OCI-LY3 (cell line): ENCODE data around the gene OGDH.

Experiments
- H2AFZ ChIP-seq: fragments of 200-600, 300-600 bp; shearing (Covaris generic); 2 replicates; pipeline ENCODE4 v1.6.0; 2014; ENCODE audit warnings: antibody characterized with exemption, low read depth, low read length
- H3K27ac ChIP-seq: fragments of 200-600, 300-600 bp; sonication (generic); 2 replicates; pipeline ENCODE4 v1.5.1; 2014; ENCODE audit warnings: mild to moderate bottlenecking, low read length, moderate library complexity, mixed read lengths
- H3K27me3 ChIP-seq: fragments of 200-600, 300-600 bp; sonication (generic); 2 replicates; pipeline ENCODE4 v1.6.1; 2014; ENCODE audit warnings: low read depth, low read length, mixed read lengths
- H3K36me3 ChIP-seq: fragments of 200-600, 300-600 bp; sonication (generic); replicated peaks from 2 replicates; pipeline ENCODE3; 2014; ENCODE audit warnings: low read depth, low read length, mixed read lengths
- H3K4me1 ChIP-seq: fragments of 300-600, 200-600 bp; sonication (generic); 2 replicates; pipeline ENCODE4 v1.6.1; 2014; ENCODE audit warnings: low read length, mixed read lengths
- H3K4me2 ChIP-seq: fragments of 200-600, 300-600 bp; sonication (generic); 2 replicates; pipeline ENCODE4 v1.6.1; 2014; ENCODE audit warnings: low read length, mixed read lengths
- H3K4me3 ChIP-seq: fragments of 300-600, 200-600 bp; sonication (generic); 2 replicates; pipeline ENCODE4 v1.5.1; 2014; ENCODE audit warnings: antibody characterized with exemption, mild to moderate bottlenecking, low read length, moderate library complexity
- H3K79me2 ChIP-seq: fragments of 300-600, 200-600 bp; shearing (Covaris generic); 2 replicates; pipeline ENCODE4 v1.6.1; 2014; ENCODE audit warnings: mild to moderate bottlenecking, low read length, mixed read lengths
- H3K9ac ChIP-seq: fragments of 300-600, 200-600 bp; shearing (Covaris generic); 2 replicates; pipeline ENCODE4 v1.6.0; 2014; ENCODE audit warnings: mild to moderate bottlenecking, low read length, moderate library complexity
- H3K9me3 ChIP-seq: fragments of 200-600, 300-600 bp; shearing (Covaris generic); 2 replicates; pipeline ENCODE4 v1.6.1; 2014; ENCODE audit warnings: low read length, mixed read lengths; ENCODE audit not compliant: insufficient read depth
- H4K20me1 ChIP-seq: fragments of 200-600, 300-600 bp; sonication (generic); 2 replicates; pipeline ENCODE4 v1.6.1; 2016; ENCODE audit warnings: low read length, mixed read lengths; ENCODE audit not compliant: insufficient read depth
- CTCF ChIP-seq: fragments of 200-600, 300-600 bp; sonication (generic); IDR thresholded peaks from 2 replicates; pipeline ENCODE4 v1.5.1; 2014; ENCODE audit warnings: antibody characterized with exemption, low read length, low read depth
- EZH2phosphoT487 ChIP-seq: fragments of 200-600 bp; shearing (Covaris generic); IDR thresholded peaks from 2 replicates; pipeline ENCODE4 v1.6.1; 2018; ENCODE audit warnings: antibody characterized with exemption, mixed run types, low read depth

Gene OGDH

GRCh38 chr7:44609829-44610228 is 3.4 kb downstream of the OGDH start:
- Histone ChIP-seq H2AFZ (no peak overlapping the region), H3K27me3 (no peaks in the 10 kb centered on the region), H3K9ac (no peak overlapping the region), H3K9me3 (no peaks in the 10 kb centered on the region), H3K79me2 (peaks cover 75% of the 10 kb centered on the region), H3K4me2 (no peak overlapping the region), H3K4me3 (no peak overlapping the region), H3K36me3 (peaks cover 3% of the 10 kb centered on the region), H4K20me1 (peaks cover 16% of the 10 kb centered on the region), H3K27ac (no peak overlapping the region), H3K4me1 (peaks cover 21% of the 10 kb centered on the region)
- TF ChIP-seq EZH2phosphoT487 (no peak), CTCF (no peak)

GRCh38 chr7:44615149-44615611 is 8.8 kb downstream of the OGDH start:
- Histone ChIP-seq H3K4me2 (no peak overlapping the region), H3K9me3 (no peaks in the 10 kb centered on the region), H3K4me3 (no peak overlapping the region), H4K20me1 (peaks cover 37% of the 10 kb centered on the region), H3K36me3 (no peaks in the 10 kb centered on the region), H3K79me2 (peaks cover 91% of the 10 kb centered on the region), H2AFZ (no peak overlapping the region), H3K4me1 (peaks cover 29% of the 10 kb centered on the region), H3K9ac (no peak overlapping the region), H3K27me3 (no peaks in the 10 kb centered on the region), H3K27ac (no peak overlapping the region)
- TF ChIP-seq CTCF (no peak), EZH2phosphoT487 (no peak)

- Histone ChIP-seq H2AFZ (no peak overlapping the region), H3K9me3 (no peaks in the 10 kb centered on the region), H3K79me2 (peaks cover 91% of the 10 kb centered on the region), H3K4me3 (no peak overlapping the region), H3K9ac (no peak overlapping the region), H3K4me2 (no peak overlapping the region), H3K36me3 (no peaks in the 10 kb centered on the region), H3K27me3 (no peaks in the 10 kb centered on the region), H4K20me1 (peaks cover 41% of the 10 kb centered on the region), H3K27ac (no peak overlapping the region), H3K4me1 (peaks cover 29% of the 10 kb centered on the region)
- no peak for TF ChIP-seq CTCF
- no peak for TF ChIP-seq EZH2phosphoT487
Measured at GRCh38 chr7:44615793-44616192, 9.4 kb downstream of the OGDH start.

- no peak overlapping the region for H3K4me3 ChIP-seq
- H4K20me1 ChIP-seq, result peaks cover 41% of the 10 kb centered on the region
- no peak overlapping the region for H3K9ac ChIP-seq
- no peaks in the 10 kb centered on the region for H3K36me3 ChIP-seq
- no peaks in the 10 kb centered on the region for H3K27me3 ChIP-seq
- H3K4me1 ChIP-seq, result peaks cover 29% of the 10 kb centered on the region
- TF ChIP-seq CTCF, result no peak
- no peak for TF ChIP-seq EZH2phosphoT487
- H3K79me2 ChIP-seq, result peaks cover 95% of the 10 kb centered on the region
- H2AFZ ChIP-seq, result no peak overlapping the region
- no peak overlapping the region for H3K27ac ChIP-seq
- H3K4me2 ChIP-seq, result no peak overlapping the region
- no peaks in the 10 kb centered on the region for H3K9me3 ChIP-seq
Measured at GRCh38 chr7:44616545-44616944, 10.1 kb downstream of the OGDH start.
